HFFc6 (cell line): ENCODE measurements around the gene C6orf136. TPM values are rescaled to one million over a fixed set of nuclear protein-coding genes. Genes with fewer than 3 reads are reported as not detected.

Source experiments
- DNase-seq: peaks from one replicate; pipeline ENCODE4 v3.0.0-alpha.2; 2018
- H3K27ac Mint-ChIP-seq: 2 replicates; pipeline ENCODE4 v1.8.0; 2020; ENCODE audit warnings: mild to moderate bottlenecking, mixed read lengths
- H3K27me3 Mint-ChIP-seq: 2 replicates; pipeline ENCODE4 v1.8.0; 2021; ENCODE audit warnings: mild to moderate bottlenecking, moderate library complexity, mixed read lengths; ENCODE audit not compliant: insufficient read depth
- H3K36me3 Mint-ChIP-seq: 2 replicates; pipeline ENCODE4 v1.8.0; 2021; ENCODE audit warnings: low read depth, mixed read lengths
- H3K4me1 Mint-ChIP-seq: 2 replicates; pipeline ENCODE4 v1.8.0; 2020; ENCODE audit warnings: low read depth, mixed read lengths
- H3K4me3 Mint-ChIP-seq: 2 replicates; pipeline ENCODE4 v1.8.0; 2020; ENCODE audit warnings: mild to moderate bottlenecking, moderate library complexity, mixed read lengths
- H3K9me3 Mint-ChIP-seq: 2 replicates; pipeline ENCODE4 v1.8.0; 2020; ENCODE audit warnings: mild to moderate bottlenecking, mixed read lengths
- CTCF ChIP-seq: fragments of 200-600 bp; sonication (generic); IDR thresholded peaks from 2 replicates; pipeline ENCODE4 v1.5.0; 2021; ENCODE audit warnings: antibody characterized with exemption, mild to moderate bottlenecking
- total RNA-seq, 6 experiments: library from RNA; stranded (reverse); fragmentation: NEBNext Ultra II Directional; extraction: Animal tissue kit (Norgen Biotek cat#: 25700); gene quantifications; 2 replicates in 1 of 6; 3 replicates in 5 of 6; pipeline ENCODE4 v1.2.3, GENCODE V29; 2021

Gene C6orf136
- total RNA-seq, 6 experiments from 2014 or later: 12.0 to 19.2 (median 16.4) TPM

DNA sequence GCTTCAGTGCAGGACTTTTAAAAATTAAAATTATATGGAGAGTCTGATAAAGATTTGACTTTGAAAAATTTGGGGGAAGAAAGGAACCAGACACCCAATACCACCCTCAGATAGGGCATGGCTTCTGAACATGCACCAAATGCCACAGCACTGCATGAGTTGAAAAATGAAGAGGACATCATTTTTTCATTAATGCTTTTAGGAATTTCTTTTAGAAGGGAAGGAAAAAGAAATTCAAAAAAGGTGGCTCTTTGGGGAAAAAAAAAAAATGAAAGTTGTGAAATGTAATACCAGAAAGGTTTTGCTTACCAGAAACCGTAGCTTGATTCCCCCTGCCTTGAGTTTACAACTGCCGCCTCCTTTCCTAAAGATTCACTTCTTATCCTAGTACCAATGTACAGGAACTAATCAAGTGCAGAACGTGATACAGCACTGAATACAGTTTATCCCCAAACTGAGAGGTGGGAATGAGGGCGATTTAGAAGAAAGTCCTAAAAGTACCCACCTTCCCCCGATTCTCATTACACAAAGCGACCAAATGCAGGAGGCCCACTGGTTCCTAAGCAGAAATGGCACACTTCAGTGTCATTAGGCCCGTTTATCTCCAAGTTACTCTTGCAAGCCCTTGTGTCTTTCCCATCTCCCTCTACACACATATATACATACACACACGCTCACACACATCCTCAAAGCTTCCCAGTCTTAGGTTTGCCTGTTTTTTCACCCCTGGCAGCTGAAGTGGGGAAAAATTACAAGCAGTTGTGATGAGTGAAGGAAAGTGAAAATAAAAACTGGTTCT is 32.7 kb upstream of the C6orf136 start:
- peaks cover 32% of the 10 kb centered on the region for H3K27me3 Mint-ChIP-seq
- H3K36me3 Mint-ChIP-seq: peaks cover 65% of the 10 kb centered on the region
- peaks cover 87% of the 10 kb centered on the region for H3K4me1 Mint-ChIP-seq
- H3K27ac Mint-ChIP-seq: peak overlapping the region; percentile 99
- H3K9me3 Mint-ChIP-seq: peaks cover 17% of the 10 kb centered on the region
- H3K4me3 Mint-ChIP-seq: peak overlapping the region; percentile 97
- no peak for TF ChIP-seq CTCF
- DNase-seq: no peak

- Mint-ChIP-seq H3K9me3 (peaks cover 17% of the 10 kb centered on the region), H3K27me3 (peaks cover 32% of the 10 kb centered on the region), H3K27ac (peak overlapping the region; percentile 99), H3K36me3 (peaks cover 65% of the 10 kb centered on the region), H3K4me1 (peaks cover 84% of the 10 kb centered on the region), H3K4me3 (peak overlapping the region; percentile 97)
- no peak for TF ChIP-seq CTCF
- DNase-seq: peak; percentile 95
These were observed 32.1 kb upstream of the C6orf136 start for GRCh38 chr6:30614843-30615218.

GRCh38 chr6:30615219-30615957 is 31.5 kb upstream of the C6orf136 start:
- Mint-ChIP-seq H3K27me3 (peaks cover 32% of the 10 kb centered on the region), H3K36me3 (peaks cover 60% of the 10 kb centered on the region), H3K9me3 (peaks cover 17% of the 10 kb centered on the region), H3K4me3 (peak overlapping the region; percentile 97), H3K4me1 (peaks cover 79% of the 10 kb centered on the region), H3K27ac (peak overlapping the region; percentile 99)
- peak; percentile 74 for DNase-seq
- TF ChIP-seq CTCF: no peak

DNA sequence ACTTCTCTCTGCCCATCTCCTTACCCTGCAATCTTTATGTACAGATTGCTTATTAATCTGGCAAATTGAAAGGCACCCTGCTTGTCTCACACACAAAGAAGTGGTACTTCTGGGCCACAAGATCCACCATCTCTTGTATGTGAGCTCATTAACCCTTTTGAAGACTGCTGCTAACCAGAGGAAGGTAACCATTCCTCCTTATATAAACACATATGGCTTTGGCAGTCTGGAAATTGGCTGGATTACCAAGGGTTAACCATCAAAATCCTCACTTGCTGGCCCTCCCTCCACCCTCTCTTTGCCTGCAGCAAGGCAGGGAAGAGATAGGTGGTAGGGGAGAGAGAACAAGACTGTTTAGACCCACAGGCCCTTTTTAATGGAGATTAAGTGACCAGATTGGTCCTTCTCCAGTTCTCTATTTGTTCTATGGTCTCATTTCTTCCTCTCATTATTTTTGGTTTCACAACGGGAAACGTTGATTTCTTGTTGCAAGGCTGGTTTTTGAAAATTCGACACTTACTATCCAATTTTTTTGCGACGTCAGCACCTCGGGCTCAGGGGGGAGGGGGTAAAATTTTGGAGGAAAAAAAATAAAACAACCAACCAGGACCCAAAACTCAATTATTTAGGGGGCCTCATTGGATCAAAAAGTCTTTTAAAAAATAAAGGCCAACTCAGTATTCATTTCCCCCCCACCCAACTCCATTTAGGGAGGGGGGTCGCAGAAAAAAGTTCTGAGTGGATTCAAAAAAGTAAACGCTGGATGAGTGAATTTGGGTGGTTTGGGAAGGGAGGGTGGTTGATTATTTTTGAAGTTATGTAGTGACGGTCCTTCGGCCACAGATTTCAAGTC is 30.7 kb upstream of the C6orf136 start:
- peak overlapping the region; percentile 97 for H3K4me3 Mint-ChIP-seq
- peaks cover 59% of the 10 kb centered on the region for H3K36me3 Mint-ChIP-seq
- H3K27me3 Mint-ChIP-seq: peaks cover 32% of the 10 kb centered on the region
- no peak for TF ChIP-seq CTCF
- peak overlapping the region; percentile 99 for H3K27ac Mint-ChIP-seq
- DNase-seq: peak; percentile 23
- H3K4me1 Mint-ChIP-seq: peaks cover 73% of the 10 kb centered on the region
- H3K9me3 Mint-ChIP-seq: peaks cover 17% of the 10 kb centered on the region

GRCh38 chr6:30616811-30617564 is 29.9 kb upstream of the C6orf136 start, which contains the start of gene PPP1R10:
PPP1R10 (minus strand) TSS chr6:30617243; CDS start chr6:30609944, 7,299 bp downstream.
- peaks cover 65% of the 10 kb centered on the region for H3K4me1 Mint-ChIP-seq
- peak; percentile 100 for DNase-seq
- peaks cover 32% of the 10 kb centered on the region for H3K27me3 Mint-ChIP-seq
- H3K36me3 Mint-ChIP-seq: peaks cover 52% of the 10 kb centered on the region
- no peak for TF ChIP-seq CTCF
- H3K27ac Mint-ChIP-seq: peak within 1 kb of the TSS; percentile 99
- H3K9me3 Mint-ChIP-seq: peaks cover 17% of the 10 kb centered on the region
- peak within 1 kb of the TSS; percentile 97 for H3K4me3 Mint-ChIP-seq
